HEK293T (cell line): Measurements from ENCODE around the gene DOK1.

Experiments
- CTBP1 ChIP-seq: fragments of 450-650 bp; IDR thresholded peaks from 2 replicates; pipeline ENCODE4 v1.6.1; 2016; ENCODE audit warnings: borderline replicate concordance
- FOXA1 ChIP-seq: fragments of 450-650 bp; IDR thresholded peaks from 2 replicates; pipeline ENCODE4 v1.6.1; 2016; ENCODE audit warnings: mild to moderate bottlenecking
- FOXK2 ChIP-seq: fragments of 450-650 bp; IDR thresholded peaks from 2 replicates; pipeline ENCODE4 v1.6.1; 2016; ENCODE audit warnings: mild to moderate bottlenecking
- L3MBTL2 ChIP-seq: fragments of 450-650 bp; conservative IDR thresholded peaks from 2 replicates; pipeline ENCODE4 v1.6.1; 2016; ENCODE audit warnings: mild to moderate bottlenecking
- LEF1 ChIP-seq: fragments of 450-650 bp; IDR thresholded peaks from 2 replicates; pipeline ENCODE4 v1.6.1; 2017; ENCODE audit warnings: mild to moderate bottlenecking, borderline replicate concordance
- SP1 ChIP-seq: fragments of 450-650 bp; IDR thresholded peaks from 2 replicates; pipeline ENCODE4 v1.6.1; 2017
- SUZ12 ChIP-seq: fragments of 450-650 bp; IDR thresholded peaks from 2 replicates; pipeline ENCODE4 v1.6.1; 2016; ENCODE audit warnings: mild to moderate bottlenecking

DNA sequence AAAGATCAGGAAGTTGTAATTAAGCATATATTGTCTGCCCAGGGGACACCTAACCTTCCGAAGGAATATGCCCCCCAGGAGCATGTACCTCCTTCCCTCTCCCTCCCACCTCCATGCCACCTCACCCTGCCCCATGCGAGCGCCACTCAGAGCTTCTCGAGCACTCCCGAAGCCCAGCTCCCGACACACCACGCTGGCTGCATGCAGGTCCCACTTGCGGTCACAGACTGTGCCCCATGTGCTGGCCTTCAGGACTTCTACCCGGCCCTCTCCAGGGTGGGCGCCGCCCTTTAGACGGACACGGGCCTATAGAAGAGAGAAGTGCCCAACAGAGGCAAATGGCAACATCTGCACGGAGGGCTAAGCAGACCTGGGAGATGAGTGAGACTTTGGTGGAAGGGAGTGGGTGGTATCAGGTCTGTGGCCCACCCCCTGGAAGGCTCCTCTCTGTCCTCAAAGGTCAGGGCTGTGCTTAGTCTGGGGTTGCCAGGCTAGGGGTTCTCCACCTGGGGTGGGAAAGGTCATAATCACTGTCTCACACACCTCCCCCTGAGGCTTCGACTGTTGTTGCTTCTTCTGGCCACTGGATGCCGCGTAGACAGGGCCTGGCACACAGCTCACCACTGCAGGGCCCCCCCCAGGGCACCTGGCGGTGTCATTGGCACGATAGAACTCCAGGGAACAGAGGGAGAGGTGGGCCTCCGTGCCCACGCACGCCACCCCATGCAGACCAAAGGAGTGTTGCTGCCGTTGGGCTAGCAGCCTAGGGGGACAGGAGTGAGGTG, 18.2 kb upstream of the DOK1 start:
- TF ChIP-seq LEF1, result no peak
- no peak for TF ChIP-seq SUZ12
- TF ChIP-seq FOXK2, result no peak
- no peak for TF ChIP-seq L3MBTL2
- TF ChIP-seq CTBP1, result no peak
- TF ChIP-seq FOXA1, result no peak
- TF ChIP-seq SP1, result no peak
